Stimulated activated CD4-positive, alpha-beta T cell treated with anti-CD3 and anti-CD28 coated beads, Interleukin-15, amount 100 ng/mL, for 24 hours (primary cell): Measurements from ENCODE around the gene STAM2.
A peak's percentile ranks its signal among the peaks of the same experiment; 100 is the strongest.
"Not testable (repeated sequence)": the region's sequence is repeated elsewhere in the genome, so short reads cannot be mapped to it uniquely, and the experiment has no call there.

ENCODE experiments used
- DNase-seq: peaks from one replicate; pipeline ENCODE4 v3.0.0-alpha.2; 2020

Gene STAM2

DNA sequence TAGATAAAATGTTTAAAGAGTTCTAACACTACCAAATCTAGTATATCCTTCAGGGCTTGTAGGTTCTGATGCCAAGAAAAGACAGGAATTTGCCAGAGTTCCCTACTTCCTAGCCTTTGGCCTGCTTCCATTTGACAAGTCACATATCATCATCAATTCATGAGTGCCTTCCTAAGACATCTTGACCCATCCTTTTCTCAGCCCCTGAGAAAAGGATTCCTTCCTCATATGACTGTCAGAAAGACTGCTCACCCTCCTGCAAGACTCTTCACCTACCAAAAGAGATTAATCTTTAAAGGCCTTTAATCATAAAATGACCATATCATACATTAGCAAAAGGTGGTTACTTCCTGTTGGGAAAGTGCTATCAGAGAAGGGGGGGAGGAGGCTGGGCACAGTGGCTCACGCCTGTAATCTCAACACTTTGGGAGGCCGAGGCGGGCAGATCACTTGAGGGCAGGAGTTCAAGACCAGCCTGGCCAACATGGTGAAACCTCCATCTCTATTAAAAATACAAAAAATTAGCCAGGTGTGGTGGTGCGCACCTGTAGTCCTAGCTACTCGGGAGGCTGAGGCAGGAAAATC, 3.3 kb downstream of the STAM2 start:
- not testable (repeated sequence) for DNase-seq

DNA sequence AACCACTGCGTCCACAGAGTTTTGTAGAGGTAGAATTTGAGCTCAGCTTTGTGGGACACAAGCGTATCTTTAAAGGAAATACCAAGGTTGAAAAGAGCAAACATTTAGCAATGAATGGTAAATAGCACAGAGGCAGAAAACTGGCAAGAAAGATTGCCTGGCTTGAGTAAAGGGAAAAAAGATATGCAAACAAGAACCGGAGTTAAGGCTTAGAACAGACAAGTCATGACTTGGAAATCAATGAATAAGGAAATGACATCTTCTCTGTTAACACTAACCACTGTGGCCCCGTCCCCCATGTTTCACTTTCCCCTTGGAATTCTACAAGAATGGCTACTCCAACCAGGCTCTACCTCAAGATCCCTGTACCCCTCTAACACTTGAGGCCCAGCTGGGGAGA, 3.8 kb downstream of the STAM2 start:
- no peak for DNase-seq

DNA sequence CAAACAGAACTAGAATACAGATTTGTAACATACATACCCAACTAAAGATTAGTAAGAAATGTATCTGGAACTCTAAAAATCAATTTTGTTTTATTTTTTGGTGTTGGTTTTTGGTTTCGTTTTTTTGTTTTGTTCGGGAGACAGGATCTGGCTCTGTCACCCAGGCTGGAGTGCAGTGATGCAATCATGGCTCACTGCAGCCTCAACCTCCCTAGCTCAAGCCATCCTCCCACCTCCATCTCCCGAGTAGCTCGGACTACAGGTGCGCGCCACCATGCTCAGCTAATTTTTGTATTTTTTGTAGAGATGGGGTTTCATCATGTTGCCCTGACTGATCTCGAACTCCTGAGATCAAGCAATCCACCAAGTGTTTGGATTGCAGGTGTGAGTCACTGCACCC, 6.4 kb downstream of the STAM2 start:
- not testable (repeated sequence) for DNase-seq

DNA sequence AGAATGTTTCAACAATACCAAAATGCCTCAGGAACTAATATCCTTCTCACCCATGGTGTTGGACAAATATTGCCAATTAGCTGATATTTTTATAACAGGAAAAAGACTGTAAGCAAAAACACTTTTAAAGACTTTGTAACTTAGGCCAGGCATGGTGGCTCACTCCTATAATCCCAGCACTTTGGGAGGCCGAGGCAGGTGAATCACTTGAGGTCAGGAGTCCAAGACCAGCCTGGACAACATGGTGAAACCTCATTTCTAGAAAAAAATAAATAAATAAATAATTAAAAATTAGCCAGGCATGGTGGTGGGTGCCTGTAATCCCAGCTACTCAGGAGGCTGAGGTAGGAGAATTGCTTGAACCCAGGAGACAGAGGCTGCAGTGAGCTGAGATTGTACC, 8.1 kb downstream of the STAM2 start:
- not testable (repeated sequence) for DNase-seq

DNA sequence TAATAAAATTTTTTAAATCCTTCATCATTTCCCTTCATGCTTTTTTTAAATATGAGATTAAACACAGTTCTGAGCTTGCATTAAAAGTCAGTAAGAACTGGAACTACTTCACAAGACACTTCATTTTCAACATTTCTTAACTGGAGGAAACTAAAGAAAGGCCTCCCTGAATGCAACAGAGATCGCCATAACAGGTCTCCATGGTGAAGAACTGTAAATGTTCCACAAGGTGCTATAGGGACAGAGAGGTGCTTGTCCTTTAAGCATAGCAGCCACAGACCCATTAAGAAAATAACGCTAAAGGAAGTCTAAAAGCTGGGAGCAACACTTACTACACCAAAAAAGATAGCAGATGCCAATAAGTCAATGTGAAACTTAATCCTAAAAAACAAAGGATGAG, 8.5 kb downstream of the STAM2 start:
- DNase-seq: no peak

DNA sequence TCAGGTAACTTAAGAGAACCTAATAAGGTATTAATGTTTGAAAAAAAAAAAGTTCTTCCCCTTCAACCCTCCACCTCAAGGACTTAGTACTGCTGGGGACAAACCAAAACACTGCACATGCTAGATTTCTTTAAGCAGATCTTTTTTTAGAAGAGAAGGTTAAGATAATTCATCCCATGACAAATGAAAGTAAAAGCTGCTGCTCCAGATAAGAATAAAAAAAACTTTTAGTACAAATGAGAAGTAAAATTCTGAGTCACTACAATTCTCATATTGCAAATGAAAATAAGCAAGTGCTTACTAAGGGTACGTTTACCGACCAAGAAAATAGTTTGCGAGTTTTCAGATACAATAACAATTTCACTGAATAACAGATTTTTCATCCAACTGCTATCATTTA, 8.9 kb downstream of the STAM2 start:
- DNase-seq: no peak

DNA sequence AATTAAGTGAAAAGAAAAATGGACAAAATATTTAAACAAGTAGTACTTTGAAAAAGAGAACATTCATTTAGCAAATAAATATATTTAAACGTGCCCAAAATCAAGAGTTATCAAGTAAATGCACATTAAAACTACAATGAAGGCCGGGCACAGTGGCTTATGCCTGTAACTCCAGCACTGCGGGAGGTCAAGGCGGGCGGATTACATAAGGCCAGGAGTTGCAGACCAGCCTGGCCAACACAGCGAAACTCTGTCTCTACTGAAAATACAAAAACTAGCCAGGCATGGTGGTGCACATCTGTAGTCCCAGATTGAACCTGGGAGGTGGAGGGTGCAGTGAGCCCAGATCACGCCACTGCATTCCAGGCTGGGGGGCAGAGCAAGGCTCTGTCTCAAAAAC, 9.8 kb downstream of the STAM2 start:
- DNase-seq: no peak

DNA sequence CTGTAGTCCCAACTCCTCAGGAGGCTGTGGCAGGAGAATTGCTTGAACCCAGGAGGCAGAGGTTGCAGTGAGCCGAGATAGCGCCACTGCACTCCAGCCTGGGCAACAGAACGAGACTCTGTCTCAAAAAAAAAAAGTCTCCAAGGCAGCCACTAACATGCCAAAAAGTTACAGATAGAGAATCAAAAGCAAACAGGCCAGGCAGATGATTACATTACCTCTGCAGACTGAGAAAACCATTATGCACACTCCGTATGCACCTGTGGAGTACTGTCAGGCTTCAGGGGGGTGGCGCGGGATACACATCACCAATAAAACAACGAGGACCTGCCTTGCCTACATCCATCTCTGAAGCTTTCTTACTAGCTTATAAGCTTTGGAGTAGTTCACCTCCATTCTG, 10.3 kb downstream of the STAM2 start:
- no peak for DNase-seq

DNA sequence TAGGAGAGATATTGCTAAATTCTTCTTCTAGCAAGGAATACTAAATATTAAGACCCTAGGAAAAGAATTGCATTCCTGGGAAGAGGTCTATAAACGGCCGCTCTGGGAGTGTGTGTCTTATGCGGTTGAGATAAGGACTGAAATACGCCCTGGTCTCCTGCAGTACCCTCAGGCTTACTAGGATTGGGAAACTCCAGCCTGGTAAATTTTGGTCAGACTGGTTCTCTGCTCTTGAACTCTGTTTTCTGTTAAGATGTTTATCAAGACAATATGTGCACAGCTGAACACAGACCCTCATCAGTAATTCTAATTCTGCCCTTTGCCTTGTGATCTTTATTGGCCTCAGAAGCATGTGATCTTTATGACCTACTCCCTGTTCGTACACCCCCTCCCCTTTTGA, 11.9 kb downstream of the STAM2 start:
- DNase-seq: not testable (repeated sequence)

DNA sequence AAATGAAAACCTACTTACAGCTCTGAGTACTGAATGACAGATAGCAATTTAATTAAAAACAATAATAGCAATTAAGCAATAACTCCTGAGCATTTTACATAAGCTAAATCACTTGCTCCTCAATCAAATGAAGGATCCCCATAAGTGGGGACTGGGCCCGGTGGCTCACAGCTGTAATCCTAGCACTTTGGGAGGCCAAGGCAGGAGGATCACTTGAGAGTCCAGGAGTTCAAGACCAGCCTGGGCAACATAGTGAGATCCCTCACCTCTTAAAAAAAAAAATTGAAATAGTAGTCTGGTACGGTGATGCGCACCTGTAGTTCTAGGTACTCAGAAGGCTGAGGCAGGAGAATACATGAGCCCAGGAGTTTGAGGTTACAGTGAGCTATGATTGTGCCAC, 13.4 kb downstream of the STAM2 start:
- no peak for DNase-seq

DNA sequence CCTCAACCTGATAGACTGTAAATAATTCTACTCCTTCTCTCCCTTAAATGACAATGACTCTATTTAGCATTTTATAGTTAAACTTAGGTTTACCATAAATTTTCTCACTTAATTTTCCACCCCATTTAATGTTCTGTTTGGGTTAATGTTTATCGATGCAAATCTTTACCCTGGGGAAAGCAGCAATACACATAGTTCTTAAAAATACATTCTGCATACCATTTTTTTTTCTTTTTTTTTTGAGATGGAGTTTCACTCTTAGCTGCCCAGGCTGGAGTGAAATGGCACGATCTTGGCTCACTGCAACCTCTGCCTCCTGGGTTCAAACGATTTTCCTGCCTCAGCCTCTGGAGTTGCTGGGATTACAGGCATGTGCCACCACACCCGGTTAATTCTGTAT, 14.0 kb downstream of the STAM2 start:
- DNase-seq: no peak

DNA sequence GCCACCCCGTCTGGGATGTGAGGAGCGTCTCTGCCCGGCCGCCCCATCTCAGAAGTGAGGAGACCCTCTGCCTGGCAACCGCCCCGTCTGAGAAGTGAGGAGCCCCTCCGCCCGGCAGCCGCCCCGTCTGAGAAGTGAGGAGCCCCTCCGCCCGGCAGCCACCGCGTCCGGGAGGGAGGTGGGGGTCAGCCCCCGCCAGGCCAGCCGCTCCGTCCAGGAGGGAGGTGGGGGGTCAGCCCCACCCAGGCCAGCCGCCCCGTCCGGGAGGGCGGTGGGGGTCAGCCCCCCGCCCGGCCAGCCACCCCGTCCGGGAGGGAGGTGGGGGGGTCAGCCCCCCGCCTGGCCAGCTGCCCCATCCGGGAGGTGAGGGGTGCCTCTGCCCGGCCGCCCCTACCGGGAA, 15.2 kb downstream of the STAM2 start:
- DNase-seq: not testable (repeated sequence)

DNA sequence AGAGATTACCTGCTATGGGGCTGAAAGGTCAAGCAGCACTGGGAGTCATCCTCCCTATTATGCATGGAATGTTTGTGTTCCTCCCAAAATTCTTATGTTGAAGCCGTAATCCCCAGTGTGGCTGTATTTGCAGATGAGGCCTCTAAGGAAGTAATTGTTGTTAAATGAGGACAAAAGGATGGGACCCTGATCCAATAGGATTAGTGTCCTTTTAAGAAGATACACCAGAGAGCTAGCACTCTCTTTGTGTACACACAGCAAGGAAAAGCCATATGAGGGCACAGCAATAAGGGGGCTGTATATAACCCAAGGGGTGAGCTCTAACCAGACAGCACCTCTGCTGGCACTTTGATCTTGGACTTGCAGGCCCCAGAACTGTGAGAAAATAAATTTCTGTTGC, 18.3 kb downstream of the STAM2 start:
- no peak for DNase-seq

DNA sequence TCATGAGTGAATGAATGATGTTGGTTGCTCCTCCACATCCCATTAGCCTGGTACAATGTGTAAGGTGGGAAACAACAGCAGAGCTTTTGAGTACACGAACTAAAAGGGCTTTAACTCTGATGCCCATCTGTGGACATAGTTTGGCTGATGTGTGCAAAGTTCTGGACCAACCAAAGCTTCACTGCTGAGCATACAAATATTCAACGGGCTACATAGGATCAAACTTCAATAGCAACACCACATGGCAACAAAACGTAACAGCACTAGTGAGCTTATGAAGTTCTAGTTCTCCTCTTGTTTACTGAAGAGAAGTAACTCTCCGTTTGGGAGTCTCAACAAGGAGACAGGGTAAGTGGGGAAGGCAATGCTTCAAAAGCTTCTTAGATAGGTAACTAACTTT, 20.4 kb downstream of the STAM2 start:
- DNase-seq: no peak

DNA sequence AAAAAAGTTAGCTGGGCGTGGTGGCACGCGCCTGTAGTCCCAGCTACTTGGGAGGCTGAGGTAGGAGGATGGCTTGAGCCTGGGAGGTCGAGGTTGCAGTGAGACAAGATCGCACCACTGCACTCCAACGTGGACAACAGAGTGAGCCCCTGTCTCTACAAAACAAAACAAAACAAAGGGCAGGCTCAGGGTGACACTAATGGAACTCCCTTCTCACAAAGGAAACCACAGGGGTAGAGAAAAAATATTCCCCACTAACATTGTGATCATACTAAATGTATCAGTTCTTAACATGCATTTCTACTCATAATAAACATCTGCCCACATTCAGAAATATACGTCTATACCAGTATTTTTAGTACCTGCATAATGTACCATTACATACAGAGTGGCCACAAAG, 21.1 kb downstream of the STAM2 start:
- no peak for DNase-seq

DNA sequence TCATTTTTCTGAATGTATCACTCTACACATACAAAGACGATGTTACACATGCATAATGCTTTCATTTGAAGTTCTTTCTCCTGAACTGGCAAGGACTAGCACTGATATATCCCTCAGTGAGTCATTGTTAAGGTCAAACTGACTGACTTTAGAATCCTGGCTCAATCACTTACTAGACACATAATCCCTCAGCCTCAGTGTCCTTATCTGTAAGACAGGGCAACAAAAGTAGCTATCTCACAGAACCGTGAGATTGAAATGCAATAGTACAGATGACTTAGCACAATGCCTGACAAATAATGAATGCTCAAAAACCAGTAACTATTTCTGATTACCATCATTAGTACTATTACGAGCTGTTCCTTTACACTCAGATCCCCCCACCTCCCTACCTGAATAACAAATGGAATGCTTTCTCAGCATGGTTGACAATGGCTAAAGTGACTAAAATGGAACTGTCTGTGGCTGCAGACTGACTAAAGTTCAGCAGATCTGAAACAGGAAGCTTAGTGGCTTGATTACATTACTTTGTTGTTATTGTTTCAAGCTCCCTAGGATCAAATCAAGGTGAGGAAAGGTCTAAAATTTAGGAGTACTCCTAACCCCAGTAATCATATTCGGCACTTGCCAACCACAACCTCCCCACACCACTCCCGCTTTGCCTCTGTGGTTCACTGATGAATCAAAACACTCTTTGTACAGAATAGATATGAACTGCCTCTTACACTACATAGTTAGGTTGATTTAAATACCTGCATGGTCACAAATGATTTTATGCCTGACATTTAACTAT, 40.9 kb downstream of the STAM2 start:
- DNase-seq: peak; percentile 41

DNA sequence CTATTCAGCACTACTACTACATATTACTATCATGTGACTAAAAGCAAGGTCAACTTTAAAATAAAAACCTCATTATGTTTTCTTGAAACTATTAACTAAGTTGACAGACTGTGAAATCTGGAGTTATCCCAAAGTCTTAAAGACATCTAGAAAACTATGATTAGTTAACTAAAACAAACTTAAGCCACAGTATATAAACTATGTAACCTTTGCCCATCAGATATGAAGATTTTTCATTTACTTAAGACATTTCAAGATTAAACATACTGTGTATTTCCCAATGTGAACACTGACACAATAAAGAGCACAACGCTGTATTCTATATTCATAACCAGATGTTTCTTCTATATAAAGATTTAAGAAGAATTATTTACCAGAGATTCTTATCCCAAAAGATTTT, 43.3 kb downstream of the STAM2 start:
- no peak for DNase-seq

DNA sequence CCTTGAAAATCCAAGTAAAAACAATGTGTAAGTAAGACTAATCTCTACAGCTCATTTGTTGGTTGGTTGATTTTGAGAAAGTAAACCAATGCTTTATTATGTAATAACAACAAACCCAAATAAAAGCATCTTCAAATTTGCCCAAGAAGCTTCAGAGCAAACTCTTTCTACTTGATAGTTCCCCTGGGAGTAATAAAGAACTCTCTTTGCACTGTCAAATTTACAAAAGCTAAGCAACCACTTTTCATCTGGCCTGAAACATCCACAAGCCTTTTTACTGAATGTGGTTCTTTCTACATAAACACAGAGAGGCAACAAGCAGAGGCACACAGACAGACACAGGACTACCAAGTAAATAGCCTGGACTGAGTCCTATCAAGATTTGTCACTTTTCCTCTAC, 47.9 kb downstream of the STAM2 start:
- no peak for DNase-seq

DNA sequence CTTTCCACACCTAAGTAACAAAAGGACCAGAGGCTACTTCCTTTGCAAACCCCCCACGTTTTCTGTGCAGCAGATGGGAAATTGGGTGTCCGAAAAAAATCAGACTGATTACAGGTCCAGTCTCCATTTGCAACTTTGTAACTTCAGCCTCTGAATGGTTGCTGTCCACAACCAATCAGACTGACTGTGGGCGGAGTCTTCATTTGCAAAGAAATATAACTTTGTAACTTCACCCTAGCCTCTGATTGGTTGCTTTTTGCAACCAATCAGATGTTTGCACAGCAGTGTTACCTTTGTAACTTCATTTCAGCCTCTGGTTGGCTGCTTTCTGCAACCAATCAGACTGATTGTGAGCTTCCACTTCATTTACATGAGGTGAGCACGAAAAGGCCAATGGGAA, 48.9 kb downstream of the STAM2 start:
- no peak for DNase-seq

DNA sequence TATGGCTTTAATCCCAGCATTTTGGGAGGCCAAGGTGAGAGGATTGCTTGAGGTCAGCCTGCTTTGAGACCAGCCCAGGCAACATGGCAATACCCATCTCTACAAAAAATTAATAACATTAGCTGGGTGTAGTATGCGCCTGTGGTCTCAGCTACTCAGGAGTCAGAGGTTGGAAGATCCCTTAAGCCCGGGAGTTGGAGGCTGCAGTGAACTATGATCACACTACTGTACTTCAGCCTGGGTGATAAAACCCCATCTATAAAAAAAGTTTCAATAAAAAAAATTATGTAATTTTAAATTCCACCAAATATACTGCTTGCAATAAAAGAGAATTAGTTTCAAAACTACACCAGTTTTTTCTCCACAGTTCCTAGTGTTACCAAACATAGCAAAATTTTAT, 53.4 kb downstream of the STAM2 start:
- no peak for DNase-seq

DNA sequence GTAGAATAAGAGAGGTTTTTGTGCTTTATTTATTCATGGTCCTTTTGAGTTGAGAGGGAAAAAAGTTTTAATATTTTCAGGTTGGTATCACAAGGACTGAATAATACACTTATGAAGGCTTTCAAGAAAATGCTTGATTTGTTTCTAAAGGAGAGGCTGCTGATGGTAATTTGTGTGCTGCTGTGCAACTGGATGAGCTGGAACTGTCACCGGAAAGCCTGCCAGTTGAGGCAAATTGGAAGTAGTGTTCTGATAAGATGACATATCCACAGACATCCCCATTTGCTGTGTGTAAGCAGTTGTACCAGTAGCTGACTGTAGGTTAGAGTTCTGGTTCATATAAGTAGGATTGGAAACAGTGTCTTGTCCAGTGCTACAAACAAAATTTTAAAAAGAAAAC, 55.1 kb downstream of the STAM2 start:
- DNase-seq: no peak

DNA sequence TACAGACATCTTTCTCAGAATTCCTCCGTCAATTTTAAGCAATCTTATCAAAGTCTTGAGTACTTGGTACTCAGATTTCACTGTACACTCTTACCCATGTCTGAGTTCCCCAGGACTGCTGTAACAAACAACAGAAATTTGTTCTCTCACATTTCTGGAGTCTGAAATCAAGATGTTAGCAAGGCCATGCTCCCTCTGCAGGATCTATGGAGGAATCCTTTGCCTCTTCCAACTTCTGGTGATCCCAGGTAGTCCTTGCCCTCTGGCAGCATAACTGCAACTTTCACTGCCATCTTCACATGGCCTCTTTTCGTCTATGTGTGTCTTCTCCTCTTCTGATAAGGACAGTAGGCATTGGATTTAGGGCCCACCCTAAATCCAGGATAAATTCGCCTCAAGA, 59.6 kb downstream of the STAM2 start:
- no peak for DNase-seq

DNA sequence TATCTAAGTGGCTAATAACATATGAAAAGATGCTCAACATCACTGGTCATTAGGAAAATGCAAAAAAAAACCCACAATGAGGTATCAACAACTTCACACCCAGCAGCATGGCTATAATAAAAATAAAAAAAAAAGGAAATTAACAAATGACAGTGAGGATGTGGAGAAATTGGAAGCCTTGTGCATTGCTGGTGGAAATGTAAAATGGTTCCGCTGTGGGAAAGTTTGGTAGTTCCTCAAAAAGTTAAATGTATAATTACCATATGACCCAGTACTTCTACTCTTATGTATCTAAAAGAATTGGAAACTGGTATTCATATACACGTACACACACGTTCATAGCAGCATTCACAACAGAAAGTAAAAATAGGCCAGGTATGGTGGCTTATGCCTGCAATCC, 61.2 kb downstream of the STAM2 start:
- DNase-seq: no peak

DNA sequence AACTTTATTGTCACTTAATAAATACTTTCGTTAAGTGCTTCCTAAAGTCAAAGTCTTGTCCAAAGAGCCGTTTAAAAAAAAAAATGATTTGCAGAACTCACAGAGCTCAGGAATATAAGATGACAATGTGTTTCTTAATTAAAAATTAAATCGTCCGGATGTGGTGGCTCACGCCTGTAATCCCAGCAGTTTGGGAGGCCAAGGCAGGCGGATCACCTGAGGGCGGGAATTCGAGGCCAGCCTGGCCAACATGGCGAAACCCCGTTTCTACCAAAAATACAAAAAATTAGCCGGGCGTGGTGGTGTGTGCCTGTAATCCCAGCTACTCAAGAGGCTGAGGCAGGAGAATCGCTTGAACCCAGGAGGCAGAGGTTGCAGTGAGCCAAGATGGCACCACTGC, 68.4 kb downstream of the STAM2 start:
- DNase-seq: not testable (repeated sequence)

DNA sequence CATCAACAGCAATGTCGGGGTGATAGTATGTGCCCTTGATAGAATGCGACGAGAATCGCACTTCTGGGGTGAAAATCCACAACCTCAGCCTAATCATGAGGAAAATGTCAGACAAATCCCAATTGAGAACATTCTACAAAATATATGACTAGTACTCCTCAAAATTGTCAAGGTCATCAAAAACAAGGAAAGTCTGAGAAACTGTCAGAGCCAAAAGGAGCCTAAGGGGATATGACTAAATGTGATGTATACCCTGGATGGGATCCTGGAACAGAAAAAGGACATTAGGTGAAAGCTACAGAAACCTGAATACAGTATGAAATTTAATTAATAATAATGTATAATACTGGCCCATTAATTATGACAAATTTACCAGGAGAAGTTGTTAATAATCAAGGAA, 69.1 kb downstream of the STAM2 start:
- no peak for DNase-seq
